HUDEP-2 (cell line): ENCODE results near the gene PCMTD2.

Source experiments
- DNase-seq, 76 experiments: peaks; one replicate each; lab custom pipeline; 2025; ENCODE audit not compliant: unreplicated experiment in 76 of 76; lab: John Stamatoyannopoulos, UW

The PCMTD2 gene

DNA sequence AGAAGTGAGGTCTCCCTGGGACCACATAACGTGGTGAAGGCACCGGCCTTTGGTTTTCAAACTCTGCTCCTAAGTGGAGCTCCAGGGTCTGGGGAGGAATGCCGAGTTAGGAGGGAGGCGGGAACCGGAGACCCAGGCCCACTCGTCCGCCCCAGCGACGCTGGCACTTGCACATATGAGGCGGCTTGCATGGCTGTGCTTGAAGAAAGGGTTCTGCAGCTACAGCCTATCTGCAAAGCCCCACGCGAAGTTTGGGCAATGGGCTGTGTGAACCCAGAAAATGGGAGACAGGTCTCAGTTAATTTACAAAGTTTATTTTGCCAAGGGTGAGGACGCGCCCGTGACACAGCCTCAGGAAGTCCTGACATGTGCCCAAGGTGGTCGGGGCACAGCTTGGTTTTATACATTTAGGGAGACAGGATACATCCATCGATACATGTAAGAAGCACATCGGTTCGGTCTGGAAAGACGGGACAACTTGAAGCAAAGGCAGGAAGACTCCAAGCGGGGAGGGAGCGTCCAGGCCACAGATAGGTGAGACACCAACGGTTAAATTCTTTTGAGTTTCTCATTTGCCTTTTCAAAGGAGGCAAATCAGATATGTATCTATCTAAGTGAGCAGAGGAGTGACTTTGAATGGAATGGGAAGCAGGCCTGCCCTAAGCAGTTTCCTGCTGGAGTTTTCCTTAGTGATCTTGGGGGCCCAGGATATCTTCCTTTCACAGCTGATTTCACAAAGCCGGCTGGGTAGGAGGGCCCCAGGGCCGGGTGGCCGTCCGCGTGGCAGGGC, 782 bp upstream of the PCMTD2 start:
- DNase-seq = no peak

DNA sequence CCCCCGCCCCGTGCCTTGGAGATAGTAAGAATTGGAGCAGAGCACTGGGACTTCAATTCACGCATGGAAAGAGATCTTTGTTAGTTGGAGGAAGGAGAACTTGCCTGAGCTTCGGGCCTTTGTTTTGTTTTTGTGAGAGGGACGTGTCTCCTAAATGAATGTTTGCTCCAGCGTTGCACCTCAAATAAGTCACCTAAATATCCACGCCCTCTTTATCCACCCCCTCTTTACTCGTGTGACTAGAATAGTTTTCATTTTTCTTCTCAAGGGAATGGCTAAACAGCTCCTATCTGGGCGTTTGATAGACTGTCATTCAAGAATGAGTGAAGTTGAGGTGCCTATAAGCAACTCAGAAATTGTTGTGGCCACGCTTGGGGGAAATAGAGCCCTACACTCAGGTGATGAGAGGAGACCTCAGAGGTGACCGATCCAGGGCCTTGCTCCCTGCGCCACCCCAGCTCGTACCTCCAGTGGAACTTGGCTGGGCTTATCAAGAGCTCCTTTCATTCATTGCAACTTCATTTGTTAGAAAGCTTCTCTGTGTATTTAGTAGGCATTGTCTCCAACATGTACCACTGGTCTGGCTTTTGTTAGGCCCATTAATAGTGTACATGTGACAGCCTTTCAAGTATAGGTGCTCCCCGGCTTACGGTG, 861 bp downstream of the PCMTD2 start:
- no peak for DNase-seq

DNA sequence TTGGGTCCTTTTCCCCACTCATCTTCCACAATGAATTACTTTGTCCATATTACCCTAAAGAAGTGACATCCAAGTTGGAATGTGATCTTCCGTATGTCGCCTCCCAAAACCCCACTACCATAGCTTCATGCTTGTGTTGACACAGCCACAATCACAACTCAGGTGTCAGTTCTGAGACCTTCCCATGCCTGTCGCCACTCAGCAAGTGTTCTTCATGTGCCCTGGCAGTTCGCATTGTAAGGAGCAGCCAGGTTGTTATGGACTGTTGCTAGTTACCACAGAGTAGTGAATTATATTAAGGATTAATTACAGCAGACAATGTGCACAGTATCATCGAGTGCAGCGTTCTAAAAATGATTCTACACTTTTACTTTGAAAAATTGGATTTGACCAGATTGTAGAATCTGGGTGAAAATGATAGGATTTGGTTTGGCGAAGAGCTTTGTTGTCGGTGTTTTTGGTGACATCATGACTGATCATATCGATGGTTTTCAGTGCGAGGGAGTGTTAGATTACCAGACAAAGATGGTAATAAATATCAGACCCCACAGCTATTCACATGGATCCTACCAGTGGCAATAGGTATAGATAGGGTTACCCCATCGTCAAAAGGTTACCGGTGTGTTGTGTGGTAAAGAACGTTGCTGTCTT, 1.7 kb downstream of the PCMTD2 start:
- DNase-seq = no peak

DNA sequence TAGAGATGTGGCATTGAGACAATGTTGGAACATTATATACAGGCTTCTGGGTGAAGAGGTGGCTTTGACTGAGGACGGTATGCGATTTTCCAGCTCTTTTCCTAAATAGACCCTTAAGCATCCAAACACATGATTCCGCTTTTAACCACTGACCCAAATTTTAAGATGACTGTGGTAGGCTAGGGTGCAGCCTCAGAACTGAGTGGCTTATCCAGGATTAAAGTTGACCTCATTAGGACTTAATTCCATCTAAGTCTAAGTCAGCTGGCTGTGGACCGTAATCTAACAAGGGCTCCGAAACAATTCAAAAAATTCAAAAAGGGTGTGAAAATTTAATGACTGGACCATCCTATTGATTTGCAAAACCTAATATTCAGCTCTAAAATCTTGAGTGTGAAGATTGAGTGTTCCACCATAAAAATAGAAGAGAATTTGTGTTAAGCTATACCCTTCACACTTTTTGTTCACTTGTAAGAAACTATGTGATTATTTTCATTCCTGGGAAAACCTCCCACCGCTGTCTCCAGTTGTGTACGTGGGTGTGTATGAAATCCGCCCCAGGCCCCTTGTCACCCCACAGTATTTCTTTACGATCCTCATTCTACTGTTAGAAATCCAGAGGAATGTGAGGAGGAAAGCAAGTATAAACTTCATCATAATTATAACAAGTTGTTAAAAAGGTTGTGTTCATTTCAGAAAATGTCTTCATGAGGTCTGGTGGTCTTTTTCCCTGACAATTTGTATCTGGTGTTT, 2.7 kb downstream of the PCMTD2 start:
- DNase-seq = no peak

DNA sequence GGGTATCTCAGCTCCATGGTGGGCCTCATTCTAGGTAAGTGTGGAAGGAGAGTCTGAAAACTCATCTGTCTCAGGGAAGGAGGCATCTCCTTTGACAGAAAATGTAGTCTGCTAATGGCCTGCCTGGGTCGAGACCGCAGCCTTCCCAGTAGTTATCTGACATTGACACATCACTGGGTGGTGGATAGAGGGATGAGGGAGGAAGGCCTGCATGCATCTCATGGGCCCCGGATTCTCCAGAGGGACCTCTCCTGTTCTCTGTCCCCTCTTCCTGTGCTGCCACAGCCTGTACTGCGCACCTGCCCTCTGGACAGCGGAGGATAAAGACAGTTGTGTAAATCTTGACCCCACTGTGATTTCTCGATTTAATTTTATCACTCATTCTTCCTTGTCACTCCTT, 4.7 kb downstream of the PCMTD2 start:
- no peak for DNase-seq

DNA sequence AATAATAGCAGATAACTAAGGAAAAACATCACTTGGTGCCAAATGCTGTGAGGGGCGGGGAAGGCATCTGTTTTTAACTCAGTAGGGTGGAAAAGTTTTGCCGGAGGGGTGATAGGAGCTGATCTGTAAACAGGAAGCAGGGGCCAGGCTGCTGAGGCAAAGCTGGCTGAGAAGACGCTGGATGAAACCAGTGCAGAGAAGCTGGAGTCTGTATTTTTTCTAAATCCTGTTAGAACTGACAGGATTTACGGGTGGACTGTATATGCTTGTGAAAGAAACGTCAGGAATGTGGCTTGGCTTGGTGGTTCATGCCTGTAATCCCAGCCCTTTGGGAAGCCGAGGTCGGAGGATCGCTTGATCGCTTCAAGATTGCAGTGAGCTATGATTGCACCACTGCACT, 5.6 kb downstream of the PCMTD2 start:
- no peak for DNase-seq

DNA sequence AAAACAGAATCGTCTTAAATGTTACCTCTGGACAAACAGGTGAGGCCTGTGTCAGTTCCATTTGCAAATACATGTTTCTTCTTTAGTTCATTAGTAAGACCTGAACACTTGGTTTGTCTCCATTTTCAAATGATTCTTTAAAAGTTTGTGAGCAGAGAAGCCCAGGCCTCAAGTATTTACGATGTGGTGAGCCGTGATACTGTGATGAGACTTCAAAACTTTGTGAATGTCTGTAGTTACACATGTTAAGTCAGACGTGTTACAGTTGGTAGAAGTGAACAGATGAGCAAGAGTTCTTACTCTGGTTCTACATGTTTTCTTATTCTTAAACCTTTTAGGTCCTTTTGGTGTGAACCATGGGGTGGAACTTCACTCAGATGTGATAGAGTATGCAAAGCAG, 8.5 kb downstream of the PCMTD2 start:
- DNase-seq = no peak

DNA sequence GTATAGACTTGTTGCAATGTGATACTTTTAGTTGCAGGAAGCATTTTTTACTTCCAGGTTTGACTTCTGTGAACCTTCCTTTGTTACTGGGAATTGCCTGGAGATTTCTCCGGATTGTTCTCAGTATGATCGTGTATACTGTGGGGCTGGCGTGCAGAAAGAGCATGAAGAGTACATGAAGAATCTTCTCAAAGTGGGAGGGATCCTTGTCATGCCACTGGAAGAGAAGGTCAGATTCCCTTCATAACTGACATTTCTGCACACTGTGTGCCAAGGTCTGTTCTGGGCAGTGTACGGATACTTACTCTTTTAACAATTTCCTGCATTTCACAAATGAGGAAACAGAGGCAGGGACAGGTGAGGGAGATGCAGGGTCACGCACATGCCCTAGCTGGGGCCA, 9.7 kb downstream of the PCMTD2 start:
- DNase-seq = no peak

DNA sequence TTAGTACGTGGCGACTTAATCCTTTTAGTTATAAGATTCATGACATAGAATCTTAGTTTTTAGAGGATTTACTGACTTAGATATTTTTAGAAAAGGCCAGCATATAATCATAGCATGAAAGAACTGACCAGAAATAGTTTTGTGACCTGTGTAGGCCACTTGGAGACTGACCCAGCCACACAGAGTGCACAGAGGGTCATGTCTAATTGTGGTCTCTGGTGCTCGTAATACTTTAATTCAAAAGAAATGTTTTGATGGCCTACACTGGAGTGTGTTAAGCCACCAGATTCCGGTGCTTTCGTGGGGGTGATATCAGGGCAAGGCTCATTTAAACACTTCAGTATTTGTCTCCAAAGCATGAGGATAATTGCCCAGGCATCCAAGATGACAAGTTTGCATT, 11.4 kb downstream of the PCMTD2 start:
- no peak for DNase-seq

DNA sequence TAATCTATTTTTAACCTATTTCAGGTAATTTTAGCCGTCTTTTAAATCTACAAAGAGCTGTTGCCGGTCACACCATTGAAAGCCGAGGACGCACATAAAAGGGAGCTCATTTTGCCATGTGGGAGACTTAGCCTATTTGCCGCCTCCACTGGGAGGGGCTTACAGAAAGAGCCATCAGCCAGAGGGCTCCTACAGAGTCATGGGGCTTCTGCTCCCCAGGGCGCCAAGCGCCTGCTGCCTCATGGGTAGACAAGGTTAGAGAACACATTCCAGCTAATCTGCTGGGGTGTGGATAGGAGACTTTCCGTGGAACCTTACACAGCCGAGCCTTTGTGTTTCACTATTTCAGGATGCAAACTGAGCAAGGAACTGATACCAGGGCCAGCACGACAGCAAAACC, 12.6 kb downstream of the PCMTD2 start:
- DNase-seq = no peak

DNA sequence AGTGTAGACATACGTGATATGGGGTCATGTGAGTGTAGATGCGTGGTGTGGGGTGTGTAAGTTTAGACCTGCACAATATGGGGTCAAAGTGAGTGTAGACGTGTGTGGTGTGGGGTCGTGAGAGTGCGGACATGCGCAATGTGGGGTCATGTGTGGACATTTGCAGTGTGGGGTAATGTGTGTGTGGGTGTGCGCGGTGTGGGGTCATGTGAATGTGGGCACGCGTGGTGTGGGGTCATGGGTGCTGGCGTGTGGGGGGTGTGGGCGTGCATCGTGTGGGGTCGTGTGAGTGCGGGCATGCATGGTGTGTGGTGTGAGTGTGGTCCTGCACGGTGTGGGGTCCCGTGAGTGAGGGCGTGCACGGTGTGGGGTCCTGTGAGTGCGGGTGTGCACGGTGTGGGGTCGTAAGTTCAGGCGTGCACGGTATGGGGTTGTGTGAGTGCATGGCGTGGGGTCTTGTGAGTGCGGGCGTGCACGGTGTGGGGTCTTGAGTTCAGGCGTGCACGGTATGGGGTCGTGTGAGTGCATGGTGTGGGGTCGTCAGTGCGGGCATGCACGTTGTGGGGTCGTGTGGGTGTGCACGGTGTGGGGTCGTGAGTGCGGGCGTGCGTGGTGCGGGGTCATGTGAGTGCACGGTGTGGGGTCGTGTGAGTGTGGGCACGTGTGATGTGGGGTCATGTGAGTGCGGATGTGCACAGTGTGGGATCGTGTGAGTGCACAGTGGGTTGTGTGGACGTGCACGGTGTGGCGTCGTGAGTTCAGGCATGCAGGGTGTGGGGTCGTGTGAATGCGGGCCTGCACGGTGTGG, 14.3 kb downstream of the PCMTD2 start:
- no peak for DNase-seq

DNA sequence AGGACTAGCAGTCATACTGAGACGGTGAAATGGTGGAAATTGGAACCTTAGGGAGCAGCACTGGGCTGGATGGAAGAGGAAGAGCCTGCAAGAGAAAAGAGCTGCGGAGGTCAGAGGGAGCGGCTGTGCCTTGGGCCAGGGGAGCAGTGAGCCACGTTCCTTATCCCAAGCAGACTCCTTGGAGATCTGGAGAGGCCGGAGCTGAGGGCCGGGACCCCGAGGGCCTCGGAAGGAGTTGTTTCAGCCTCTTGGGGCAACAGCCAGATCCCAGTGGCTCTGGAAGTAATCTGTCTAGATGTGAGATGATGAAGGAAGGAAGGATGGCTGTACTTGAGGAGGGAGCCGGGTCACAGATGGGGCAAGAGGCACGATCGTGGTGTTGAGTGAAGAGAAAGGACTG, 16.1 kb downstream of the PCMTD2 start:
- no peak for DNase-seq

DNA sequence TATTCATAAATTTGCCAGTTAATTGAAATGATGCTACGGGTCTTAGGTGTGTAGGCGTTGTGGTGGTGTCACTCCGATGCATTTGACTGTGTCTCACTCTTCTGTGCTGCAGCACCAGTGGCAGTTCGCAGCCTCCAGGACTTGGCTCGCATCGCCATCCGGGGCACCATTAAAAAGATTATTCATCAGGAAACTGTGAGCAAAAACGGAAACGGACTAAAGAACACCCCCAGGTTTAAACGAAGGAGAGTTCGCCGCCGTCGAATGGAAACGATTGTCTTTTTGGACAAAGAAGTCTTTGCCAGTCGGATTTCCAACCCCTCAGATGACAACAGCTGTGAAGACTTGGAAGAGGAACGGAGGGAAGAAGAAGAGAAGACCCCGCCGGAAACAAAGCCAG, 17.6 kb downstream of the PCMTD2 start:
- no peak for DNase-seq

DNA sequence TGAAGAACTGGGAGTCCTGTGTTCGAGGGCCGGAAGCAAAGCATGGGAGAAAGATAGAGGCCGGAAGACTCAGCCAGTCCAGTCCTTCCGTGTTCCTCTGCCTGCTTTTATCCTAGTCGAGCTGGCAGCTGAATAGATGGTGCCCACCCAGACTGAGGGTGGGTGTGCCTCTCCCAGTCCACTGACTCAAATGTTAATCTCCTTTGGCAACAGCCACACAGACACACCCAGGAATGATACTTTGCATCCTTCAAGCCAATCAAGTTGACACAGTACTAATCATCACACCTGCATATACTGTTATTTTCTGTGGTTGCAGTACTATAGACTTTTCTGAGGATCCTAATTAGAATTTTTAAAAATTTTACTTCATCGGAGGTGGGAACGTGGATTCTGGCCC, 21.3 kb downstream of the PCMTD2 start:
- DNase-seq = no peak

DNA sequence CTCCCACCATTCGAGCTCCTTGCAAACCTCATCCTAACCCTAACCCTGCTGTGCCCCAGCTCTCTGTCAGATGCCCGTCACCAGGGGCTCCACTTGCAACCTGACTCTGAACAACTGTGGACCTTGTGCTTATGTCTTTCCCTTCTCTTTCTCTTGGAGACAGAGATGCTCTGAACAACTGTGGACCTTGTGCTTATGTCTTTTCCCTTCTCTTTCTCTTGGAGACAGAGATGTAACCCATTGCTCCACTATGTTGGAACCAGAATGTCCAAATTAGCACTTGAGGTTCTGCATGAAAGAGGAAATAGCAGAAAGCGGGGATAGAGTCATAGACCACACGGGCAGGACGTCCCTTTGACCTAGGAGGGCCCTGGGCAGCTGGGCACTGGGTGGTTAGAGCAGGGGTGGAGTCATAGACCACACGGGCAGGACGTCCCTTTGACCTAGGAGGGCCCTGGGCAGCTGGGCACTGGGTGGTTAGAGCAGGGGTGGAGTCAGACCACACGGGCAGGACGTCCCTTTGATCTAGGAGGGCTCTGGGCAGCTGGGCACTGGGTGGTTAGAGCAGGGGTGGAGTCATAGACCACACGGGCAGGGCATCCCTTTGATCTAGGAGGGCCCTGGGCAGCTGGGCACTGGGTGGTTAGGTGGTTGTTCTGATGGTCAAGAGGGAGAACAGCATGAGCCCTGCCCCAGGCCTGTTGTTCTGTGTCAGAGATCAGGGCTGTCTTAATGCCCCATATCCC, 22.2 kb downstream of the PCMTD2 start:
- no peak for DNase-seq

DNA sequence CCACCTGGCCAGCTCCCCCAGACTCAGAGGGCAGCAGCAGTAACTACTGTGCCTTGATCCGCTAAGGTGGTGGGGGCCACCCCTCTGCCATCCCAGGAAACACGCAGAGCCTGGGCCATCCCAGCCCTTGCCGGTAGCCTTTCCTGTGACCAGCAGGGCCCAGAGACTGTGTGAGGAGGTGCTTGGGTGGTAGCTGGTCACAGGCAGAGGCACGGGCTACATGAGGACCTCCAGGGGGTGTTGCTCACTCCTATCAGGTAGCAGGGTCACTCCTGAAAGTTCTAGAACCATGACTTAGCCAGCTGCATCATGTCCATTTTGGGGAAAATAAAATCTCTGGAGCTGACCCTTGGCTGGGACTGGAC, 22.8 kb downstream of the PCMTD2 start:
- DNase-seq = no peak

DNA sequence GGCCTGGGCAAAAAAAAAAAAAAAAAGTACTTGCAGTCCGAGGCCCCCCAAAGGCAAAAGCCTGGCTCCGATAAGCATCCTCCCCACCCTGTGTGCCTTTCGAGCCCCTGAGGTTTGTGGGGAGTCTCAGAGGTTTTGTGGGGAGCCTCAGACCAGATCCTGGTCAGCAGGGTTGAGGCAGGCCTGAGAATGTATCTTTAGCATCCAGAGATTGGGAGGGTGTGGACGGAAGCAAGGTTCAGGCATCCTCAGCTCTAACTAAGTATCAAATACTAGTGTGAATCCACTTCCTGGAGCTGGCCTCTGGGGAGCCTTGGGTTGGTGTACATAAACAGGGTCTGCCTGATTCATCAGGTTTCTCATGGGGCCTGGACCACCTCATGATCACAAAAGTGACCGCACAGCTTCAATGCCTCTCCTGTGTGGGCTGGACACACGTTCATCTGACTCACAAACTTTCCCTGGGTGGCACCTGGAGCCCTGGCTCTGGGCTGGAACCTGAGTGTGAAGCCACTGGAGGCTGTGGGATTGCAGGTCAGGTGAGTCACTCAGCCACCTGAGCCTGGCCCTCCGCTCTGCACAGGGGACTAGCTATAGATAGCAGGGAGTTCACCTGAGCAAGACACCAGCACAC, 24.4 kb downstream of the PCMTD2 start:
- DNase-seq = no peak

DNA sequence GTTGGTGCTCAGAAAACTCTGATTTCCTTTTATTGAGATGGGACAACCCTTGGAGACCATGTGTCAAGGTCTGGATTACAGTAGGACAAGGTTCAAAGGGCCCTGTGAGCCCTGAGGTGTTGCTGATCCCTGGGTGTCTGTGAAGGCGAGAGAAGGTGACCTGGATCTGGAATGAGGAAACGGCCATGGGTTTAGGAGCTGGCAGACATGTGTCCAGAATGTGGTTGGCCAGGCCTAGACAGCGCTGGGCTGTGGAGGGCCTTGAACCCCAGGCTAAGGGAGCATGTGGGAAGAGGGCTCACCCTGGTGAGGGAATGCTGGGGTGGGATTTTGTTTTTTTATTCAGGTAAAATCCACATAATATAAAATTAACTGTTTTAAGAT, 24.9 kb downstream of the PCMTD2 start:
- no peak for DNase-seq

DNA sequence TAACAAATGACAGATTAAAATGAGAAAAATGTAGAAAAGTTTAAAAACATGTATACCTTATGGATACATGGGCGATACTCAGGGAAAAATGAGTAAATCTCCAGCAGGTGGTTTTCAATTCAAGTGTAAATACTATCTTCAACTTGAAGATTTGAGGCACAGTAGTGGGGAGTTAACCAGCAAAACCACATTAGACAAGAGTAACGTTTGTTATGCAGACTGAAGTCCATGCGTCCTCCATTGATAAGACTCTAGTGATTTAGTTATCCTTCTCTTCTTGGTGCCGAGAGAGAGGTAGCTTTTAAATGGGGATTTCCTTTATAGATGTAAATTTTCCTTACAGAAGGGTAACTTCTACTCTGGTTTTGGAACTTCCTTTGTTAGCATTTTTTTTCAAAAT, 28.1 kb downstream of the PCMTD2 start:
- no peak for DNase-seq
